Osteocyte (in vitro differentiated cells): ENCODE data around the gene EEF1A2. TPM values are rescaled to one million over a fixed set of nuclear protein-coding genes. Genes with fewer than 3 reads are reported as not detected.

Experiments used
- DNase-seq: peaks from one replicate; pipeline ENCODE4 v3.0.0; 2021; ENCODE audit warnings: mixed read lengths; ENCODE audit not compliant: unreplicated experiment; ENCODE audit errors: extremely low spot score
- H3K27ac Mint-ChIP-seq: one replicate; pipeline ENCODE4 v1.8.0; 2021; ENCODE audit warnings: mild to moderate bottlenecking, mixed read lengths; ENCODE audit not compliant: unreplicated experiment
- H3K27me3 Mint-ChIP-seq: one replicate; pipeline ENCODE4 v1.8.0; 2021; ENCODE audit warnings: mixed read lengths; ENCODE audit not compliant: unreplicated experiment
- H3K36me3 Mint-ChIP-seq: one replicate; pipeline ENCODE4 v1.8.0; 2021; ENCODE audit warnings: mixed read lengths; ENCODE audit not compliant: unreplicated experiment
- H3K4me1 Mint-ChIP-seq: one replicate; pipeline ENCODE4 v1.8.0; 2021; ENCODE audit warnings: mixed read lengths; ENCODE audit not compliant: unreplicated experiment
- H3K4me3 Mint-ChIP-seq: one replicate; pipeline ENCODE4 v1.8.0; 2021; ENCODE audit warnings: mild to moderate bottlenecking, moderate library complexity, mixed read lengths; ENCODE audit not compliant: unreplicated experiment
- H3K9me3 Mint-ChIP-seq: one replicate; pipeline ENCODE4 v1.8.0; 2021; ENCODE audit warnings: mixed read lengths; ENCODE audit not compliant: unreplicated experiment
- total RNA-seq: library from RNA; stranded (reverse); gene quantifications from 2 replicates; pipeline ENCODE4 v1.2.1, GENCODE V29; 2021
- TF ChIP-seq, protein P1 (sequence below): fragments of 200-600 bp; sonication (generic); IDR thresholded peaks from 2 replicates; pipeline ENCODE4 v1.5.0; 2021; ENCODE audit warnings: antibody characterized with exemption, mild to moderate bottlenecking, moderate library complexity

The EEF1A2 gene
- total RNA-seq, 1 donor from 2014 or later: 0.56 TPM

DNA sequence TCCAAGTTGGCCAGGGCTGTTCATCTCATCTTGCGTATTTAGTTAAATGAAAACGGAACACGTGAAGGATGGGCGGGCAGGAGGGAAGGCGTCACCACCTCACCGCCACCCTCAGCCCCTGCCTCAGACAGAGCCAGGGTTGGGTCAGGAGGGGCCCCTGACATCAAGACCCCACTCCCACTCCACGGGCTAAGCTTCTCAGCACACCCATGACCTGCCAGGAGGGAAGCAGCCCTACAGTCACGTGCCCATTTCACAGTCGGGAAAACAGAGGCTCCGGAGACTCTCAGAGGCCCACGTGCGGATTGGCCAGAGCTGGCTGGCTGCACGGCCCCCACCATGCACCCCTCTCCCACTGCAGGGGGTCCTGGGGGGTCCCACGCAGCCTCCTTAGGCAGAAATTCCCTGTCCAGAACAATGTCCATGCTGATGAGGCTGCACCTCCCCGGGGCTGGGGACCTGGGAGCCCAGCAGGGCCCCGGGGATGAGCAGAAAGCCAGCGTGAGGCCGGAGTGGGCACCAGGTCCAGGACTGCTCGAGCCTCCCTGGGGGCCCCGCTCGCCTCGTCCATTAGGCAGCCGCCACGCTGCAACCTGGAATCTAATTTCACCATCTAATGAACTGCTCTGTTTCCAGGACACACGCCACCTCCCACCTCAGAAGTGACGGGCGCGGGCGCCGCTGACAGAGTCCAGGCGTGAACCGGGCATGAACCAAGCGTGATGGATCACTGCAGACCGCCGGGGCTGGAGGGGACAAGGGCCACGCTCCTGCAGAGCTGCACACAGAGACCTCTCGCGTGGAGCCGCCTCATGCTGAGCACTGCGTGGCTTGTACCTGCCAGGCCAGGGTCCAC lies 42.2 kb downstream of the EEF1A2 start:
- H3K4me3 Mint-ChIP-seq: no peak overlapping the region
- H3K4me1 Mint-ChIP-seq: peaks cover 4% of the 10 kb centered on the region
- no peak overlapping the region for H3K27ac Mint-ChIP-seq
- H3K9me3 Mint-ChIP-seq: no peaks in the 10 kb centered on the region
- H3K27me3 Mint-ChIP-seq: peaks cover 5% of the 10 kb centered on the region
- H3K36me3 Mint-ChIP-seq: no peaks in the 10 kb centered on the region
- TF ChIP-seq, protein P1, sequence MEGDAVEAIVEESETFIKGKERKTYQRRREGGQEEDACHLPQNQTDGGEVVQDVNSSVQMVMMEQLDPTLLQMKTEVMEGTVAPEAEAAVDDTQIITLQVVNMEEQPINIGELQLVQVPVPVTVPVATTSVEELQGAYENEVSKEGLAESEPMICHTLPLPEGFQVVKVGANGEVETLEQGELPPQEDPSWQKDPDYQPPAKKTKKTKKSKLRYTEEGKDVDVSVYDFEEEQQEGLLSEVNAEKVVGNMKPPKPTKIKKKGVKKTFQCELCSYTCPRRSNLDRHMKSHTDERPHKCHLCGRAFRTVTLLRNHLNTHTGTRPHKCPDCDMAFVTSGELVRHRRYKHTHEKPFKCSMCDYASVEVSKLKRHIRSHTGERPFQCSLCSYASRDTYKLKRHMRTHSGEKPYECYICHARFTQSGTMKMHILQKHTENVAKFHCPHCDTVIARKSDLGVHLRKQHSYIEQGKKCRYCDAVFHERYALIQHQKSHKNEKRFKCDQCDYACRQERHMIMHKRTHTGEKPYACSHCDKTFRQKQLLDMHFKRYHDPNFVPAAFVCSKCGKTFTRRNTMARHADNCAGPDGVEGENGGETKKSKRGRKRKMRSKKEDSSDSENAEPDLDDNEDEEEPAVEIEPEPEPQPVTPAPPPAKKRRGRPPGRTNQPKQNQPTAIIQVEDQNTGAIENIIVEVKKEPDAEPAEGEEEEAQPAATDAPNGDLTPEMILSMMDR: no peak
- no peak for DNase-seq

- no peak for DNase-seq
- H3K4me3 Mint-ChIP-seq: no peak overlapping the region
- no peaks in the 10 kb centered on the region for H3K36me3 Mint-ChIP-seq
Observed at GRCh38 chr20:63455568-63455859, 43.4 kb downstream of the EEF1A2 start.

GRCh38 chr20:63454731-63455567 lies 43.9 kb downstream of the EEF1A2 start:
- no peaks in the 10 kb centered on the region for H3K36me3 Mint-ChIP-seq
- no peaks in the 10 kb centered on the region for H3K9me3 Mint-ChIP-seq
- peaks cover 4% of the 10 kb centered on the region for H3K4me1 Mint-ChIP-seq
- no peak for DNase-seq
- no peak overlapping the region for H3K4me3 Mint-ChIP-seq
- H3K27ac Mint-ChIP-seq: no peak overlapping the region
- TF ChIP-seq, protein P1: no peak
- peaks cover 5% of the 10 kb centered on the region for H3K27me3 Mint-ChIP-seq

More at GRCh38 chr20:63455568-63455859, 43.4 kb downstream of the EEF1A2 start:
- Mint-ChIP-seq H3K27me3 (peaks cover 5% of the 10 kb centered on the region), H3K4me1 (peaks cover 4% of the 10 kb centered on the region), H3K9me3 (no peaks in the 10 kb centered on the region), H3K27ac (no peak overlapping the region)
- TF ChIP-seq, protein P1: no peak

DNA sequence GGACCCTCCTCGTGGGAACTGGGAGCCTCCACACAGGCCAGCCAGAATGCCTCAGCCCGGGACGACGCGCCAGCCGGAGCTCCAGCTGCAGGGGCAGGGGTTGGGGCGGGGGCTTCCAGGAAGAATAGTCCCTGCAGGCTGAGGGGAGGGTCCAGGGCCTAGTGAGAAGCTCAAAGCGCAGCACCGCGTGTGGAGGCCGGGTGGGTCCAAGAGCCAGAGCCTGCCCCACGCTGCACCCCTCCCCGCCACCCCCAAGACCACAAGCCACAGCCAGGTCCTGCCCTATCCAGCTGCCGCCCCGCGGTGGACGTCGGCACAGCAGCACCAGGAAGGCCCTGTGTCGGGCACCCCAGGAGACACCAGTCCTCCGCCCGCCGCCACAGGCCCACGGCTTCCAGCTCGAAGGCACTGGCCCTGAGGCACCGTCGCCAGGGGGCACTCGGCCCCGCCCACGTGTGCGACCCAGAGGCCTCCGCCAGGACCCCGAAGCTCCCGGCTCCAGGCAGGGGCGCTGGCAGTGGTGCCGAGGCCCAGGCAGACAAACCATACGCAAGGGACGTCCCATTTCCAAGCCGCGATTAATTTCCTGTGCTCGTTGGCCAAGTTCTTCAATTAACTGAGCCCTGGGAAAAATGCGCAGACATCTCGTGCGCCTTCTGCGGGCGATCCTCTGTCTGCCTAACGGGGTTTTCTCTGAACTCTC lies 45.9 kb downstream of the EEF1A2 start:
- Mint-ChIP-seq H3K4me3 (no peak overlapping the region), H3K4me1 (peaks cover 4% of the 10 kb centered on the region), H3K27ac (no peak overlapping the region), H3K9me3 (no peaks in the 10 kb centered on the region), H3K36me3 (no peaks in the 10 kb centered on the region), H3K27me3 (peaks cover 5% of the 10 kb centered on the region)
- TF ChIP-seq, protein P1: no peak
- no peak for DNase-seq
